CD4-positive, alpha-beta T cell (primary cell): ENCODE measurements around the gene SDC3. TPM values are rescaled to one million over a fixed set of nuclear protein-coding genes. Genes with fewer than 3 reads are reported as not detected.

Source experiments
- ATAC-seq: fragments of 200-7000 bp; cut with Tn5 transposase; one replicate; pipeline ENCODE4 v1.10.0; 2022; ENCODE audit warnings: mild to moderate bottlenecking; ENCODE audit not compliant: poor library complexity
- CTCF ChIA-PET: fragments of 350-600 bp; sonication (Branson Sonifier 250); formaldehyde crosslinking; loops from one replicate; lab custom pipeline; 2021; ENCODE audit warnings: antibody characterized with exemption, inconsistent platforms; lab: Charles Lee
- POLR2A ChIA-PET: fragments of 350-600 bp; sonication (Branson Sonifier 250); formaldehyde crosslinking; loops from one replicate; lab custom pipeline; 2021; ENCODE audit warnings: antibody characterized with exemption, inconsistent platforms; lab: Charles Lee
- DNase-seq, 14 experiments: peaks; one replicate each; pipeline ENCODE4 v3.0.0-alpha.2; 2013 to 2020; ENCODE audit warnings: mixed read lengths in 2 of 14
- H3K27ac ChIP-seq, 2 donors: one replicate each; pipeline versions ENCODE4 v1.5.1 to v1.7.0; 2013; ENCODE audit warnings: low read length in 2 of 2, low read depth in 1 of 2, mild to moderate bottlenecking in 1 of 2
- H3K27me3 ChIP-seq, 2 experiments: 1 replicate in 1 of 2; 2 replicates in 1 of 2; pipeline versions ENCODE4 v1.6.1 to v1.7.0; 2013; ENCODE audit warnings: low read length in 2 of 2, control low read depth in 1 of 2, mild to moderate bottlenecking in 1 of 2, moderate library complexity in 1 of 2; ENCODE audit not compliant: insufficient read depth in 2 of 2, control insufficient read depth in 1 of 2
- H3K36me3 ChIP-seq: one replicate; pipeline ENCODE4 v1.6.1; 2013; ENCODE audit warnings: low read length, control low read depth; ENCODE audit not compliant: insufficient read depth
- H3K4me1 ChIP-seq: one replicate; pipeline ENCODE4 v1.6.1; 2013; ENCODE audit warnings: low read length, control low read depth; ENCODE audit not compliant: insufficient read depth
- H3K4me3 ChIP-seq: one replicate; pipeline ENCODE4 v1.5.1; 2013; ENCODE audit warnings: mild to moderate bottlenecking, low read length, moderate library complexity
- H3K9me3 ChIP-seq, 2 experiments: 1 replicate in 1 of 2; 2 replicates in 1 of 2; pipeline versions ENCODE4 v1.6.1 to v1.7.0; 2013; ENCODE audit warnings: low read length in 2 of 2, mild to moderate bottlenecking in 2 of 2, control low read depth in 1 of 2, moderate library complexity in 1 of 2; ENCODE audit not compliant: control insufficient read depth in 1 of 2, insufficient read depth in 1 of 2
- H3K27ac Mint-ChIP-seq: one replicate; pipeline ENCODE4 v1.8.0; 2020; ENCODE audit warnings: mixed read lengths
- H3K27me3 Mint-ChIP-seq: one replicate; pipeline ENCODE4 v1.8.0; 2021; ENCODE audit warnings: mixed read lengths
- H3K36me3 Mint-ChIP-seq: one replicate; pipeline ENCODE4 v1.8.0; 2021; ENCODE audit warnings: low read depth, mixed read lengths
- H3K4me1 Mint-ChIP-seq: one replicate; pipeline ENCODE4 v1.8.0; 2021; ENCODE audit warnings: low read depth, mixed read lengths
- H3K4me3 Mint-ChIP-seq: one replicate; pipeline ENCODE4 v1.8.0; 2020; ENCODE audit warnings: mild to moderate bottlenecking, mixed read lengths
- H3K9me3 Mint-ChIP-seq: one replicate; pipeline ENCODE4 v1.8.0; 2020; ENCODE audit warnings: mixed read lengths
- intact Hi-C, 2 experiments: fragments of 100-400 bp; cut with DNase I in 1 of 2; cut with micrococcal nuclease in 1 of 2; formaldehyde crosslinking; loops; one replicate each; pipeline versions ENCODE4 v1.15.1 to v1.9.0; 2023 to 2025; cut with DNase I, micrococcal nuclease
- total RNA-seq, 174 experiments: library from RNA in 2 of 174; stranded (reverse) in 2 of 174; gene quantifications; one replicate each; pipeline ENCODE4 v1.2.3 and lab custom pipeline; 2021 to 2026
- TF ChIP-seq, protein P1 (sequence below): fragments of 200-600 bp; IDR thresholded peaks from one replicate; pipeline ENCODE4 v1.8.0; 2022; ENCODE audit warnings: antibody characterized with exemption, mild to moderate bottlenecking

Gene SDC3
- total RNA-seq, 2 experiments from 2014 or later = 0.14 TPM; not detected in 1

DNA sequence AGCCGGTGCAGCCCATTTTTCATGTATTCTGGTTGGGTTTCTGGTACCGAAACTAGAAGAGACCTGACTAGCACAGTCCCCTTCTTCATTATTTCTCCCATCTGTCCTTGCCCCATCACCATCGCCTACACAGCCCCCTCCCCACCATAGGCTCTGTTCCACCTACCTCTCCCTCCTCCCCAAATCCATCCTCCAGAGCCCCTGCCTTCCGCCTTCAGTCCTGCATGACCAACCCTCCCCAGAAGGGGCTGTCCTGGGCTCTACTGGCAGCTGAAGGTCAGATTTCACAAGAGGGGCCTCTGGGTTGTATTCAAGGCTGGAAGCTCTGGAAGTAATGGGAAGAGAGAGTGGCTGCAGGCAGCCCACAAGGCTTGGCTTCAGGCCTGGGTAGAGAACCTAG is 55.2 kb downstream of the SDC3 start:
- intact Hi-C loops = no loop called here
- Mint-ChIP-seq H3K4me3 (no peak overlapping the region), H3K27me3 (peaks cover 22% of the 10 kb centered on the region), H3K36me3 (no peaks in the 10 kb centered on the region), H3K27ac (no peak overlapping the region), H3K9me3 (no peaks in the 10 kb centered on the region), H3K4me1 (no peaks in the 10 kb centered on the region)
- no peak for DNase-seq
- no peak for ATAC-seq
- TF ChIP-seq, protein P1, sequence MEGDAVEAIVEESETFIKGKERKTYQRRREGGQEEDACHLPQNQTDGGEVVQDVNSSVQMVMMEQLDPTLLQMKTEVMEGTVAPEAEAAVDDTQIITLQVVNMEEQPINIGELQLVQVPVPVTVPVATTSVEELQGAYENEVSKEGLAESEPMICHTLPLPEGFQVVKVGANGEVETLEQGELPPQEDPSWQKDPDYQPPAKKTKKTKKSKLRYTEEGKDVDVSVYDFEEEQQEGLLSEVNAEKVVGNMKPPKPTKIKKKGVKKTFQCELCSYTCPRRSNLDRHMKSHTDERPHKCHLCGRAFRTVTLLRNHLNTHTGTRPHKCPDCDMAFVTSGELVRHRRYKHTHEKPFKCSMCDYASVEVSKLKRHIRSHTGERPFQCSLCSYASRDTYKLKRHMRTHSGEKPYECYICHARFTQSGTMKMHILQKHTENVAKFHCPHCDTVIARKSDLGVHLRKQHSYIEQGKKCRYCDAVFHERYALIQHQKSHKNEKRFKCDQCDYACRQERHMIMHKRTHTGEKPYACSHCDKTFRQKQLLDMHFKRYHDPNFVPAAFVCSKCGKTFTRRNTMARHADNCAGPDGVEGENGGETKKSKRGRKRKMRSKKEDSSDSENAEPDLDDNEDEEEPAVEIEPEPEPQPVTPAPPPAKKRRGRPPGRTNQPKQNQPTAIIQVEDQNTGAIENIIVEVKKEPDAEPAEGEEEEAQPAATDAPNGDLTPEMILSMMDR = no peak
- Histone ChIP-seq H3K4me3 (no peak overlapping the region), H3K27me3 (peaks cover 5 to 16% of the 10 kb centered on the region in 2 experiments), H3K27ac (no peak overlapping the region), H3K9me3 (no peaks in the 10 kb centered on the region), H3K4me1 (peaks cover 3% of the 10 kb centered on the region), H3K36me3 (no peaks in the 10 kb centered on the region)
- ChIA-PET POLR2A (no interaction called here), CTCF (no interaction called here)

DNA sequence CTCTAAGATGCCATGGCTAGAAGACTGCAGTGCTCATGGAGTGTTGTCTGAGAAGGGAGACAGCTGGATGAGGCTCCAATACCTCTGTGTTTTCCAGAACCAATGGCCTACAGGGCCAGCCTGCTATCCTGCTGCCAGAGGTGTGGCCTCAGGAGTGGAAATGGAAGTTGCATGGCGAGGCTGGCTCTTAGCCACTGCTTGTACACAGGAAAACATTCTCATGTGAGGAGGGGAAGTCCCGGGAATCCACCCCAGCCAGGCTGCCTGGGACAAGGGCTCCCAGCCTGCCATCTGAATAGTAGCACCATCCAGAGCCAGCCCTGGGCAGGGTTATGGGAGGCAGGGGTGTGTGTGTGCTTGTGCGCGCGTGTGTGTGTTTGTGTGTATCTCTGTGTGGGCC is 56.5 kb downstream of the SDC3 start:
- Histone ChIP-seq H3K27me3 (peaks cover 12 to 29% of the 10 kb centered on the region in 2 experiments), H3K27ac (no peak overlapping the region), H3K4me1 (peaks cover 3% of the 10 kb centered on the region), H3K36me3 (no peaks in the 10 kb centered on the region), H3K4me3 (no peak overlapping the region), H3K9me3 (no peaks in the 10 kb centered on the region)
- no peak for DNase-seq
- H3K4me1 Mint-ChIP-seq = no peaks in the 10 kb centered on the region
- intact Hi-C loops = no loop called here
- H3K4me3 Mint-ChIP-seq = no peak overlapping the region
- CTCF ChIA-PET = no interaction called here
- POLR2A ChIA-PET = no interaction called here
- TF ChIP-seq, protein P1 = no peak
- no peak for ATAC-seq
- H3K27ac Mint-ChIP-seq = no peak overlapping the region
- H3K27me3 Mint-ChIP-seq = peaks cover 35% of the 10 kb centered on the region
- no peaks in the 10 kb centered on the region for H3K9me3 Mint-ChIP-seq
- no peaks in the 10 kb centered on the region for H3K36me3 Mint-ChIP-seq

DNA sequence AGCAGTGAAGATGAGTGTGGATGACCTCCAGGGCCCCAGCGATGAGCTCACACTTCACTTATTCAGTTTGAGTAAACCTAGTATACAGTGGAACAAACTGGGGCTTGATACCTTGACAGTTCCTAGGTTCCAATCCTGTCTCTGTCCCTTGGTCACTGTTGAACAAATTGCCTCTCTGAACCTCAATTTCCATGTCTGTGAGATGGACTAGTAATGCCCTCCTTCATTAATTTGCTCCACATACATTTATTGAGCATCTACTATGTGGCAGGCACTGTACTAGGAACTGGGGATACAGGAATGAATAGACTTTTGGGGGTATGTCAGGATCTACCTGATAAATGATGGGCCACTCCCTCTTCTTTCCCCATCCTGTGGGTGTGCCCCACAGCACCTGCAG is 57.3 kb downstream of the SDC3 start:
- intact Hi-C loops = no loop called here
- POLR2A ChIA-PET = no interaction called here

More for the DNA sequence above, 57.3 kb downstream of the SDC3 start:
- ATAC-seq (no peak), DNase-seq (no peak)
- H3K4me1 ChIP-seq = peaks cover 3% of the 10 kb centered on the region
- Mint-ChIP-seq H3K27ac (no peak overlapping the region), H3K27me3 (peaks cover 38% of the 10 kb centered on the region), H3K4me3 (no peak overlapping the region), H3K4me1 (no peaks in the 10 kb centered on the region), H3K9me3 (no peaks in the 10 kb centered on the region), H3K36me3 (no peaks in the 10 kb centered on the region)
- CTCF ChIA-PET = no interaction called here
- peaks cover 20 to 36% of the 10 kb centered on the region in 2 experiments for H3K27me3 ChIP-seq
- H3K27ac ChIP-seq = no peak overlapping the region
- H3K9me3 ChIP-seq = no peaks in the 10 kb centered on the region
- H3K4me3 ChIP-seq = no peak overlapping the region
- TF ChIP-seq, protein P1 = no peak
- H3K36me3 ChIP-seq = no peaks in the 10 kb centered on the region
